BJ (cell line): ENCODE data around the gene EDDM3A. TPM values are rescaled to one million over a fixed set of nuclear protein-coding genes. Genes with fewer than 3 reads are reported as not detected.

Experiments used
- CTCF ChIA-PET: fragments of 350-600 bp; formaldehyde crosslinking; extraction: SDS; loops from one replicate; lab custom pipeline; 2021; ENCODE audit warnings: antibody characterized with exemption, inconsistent platforms; lab: Yijun Ruan, JAX
- POLR2A ChIA-PET: fragments of 300-600 bp; sonication (Branson Sonifier 250); formaldehyde crosslinking; extraction: SDS; loops from one replicate; lab custom pipeline; 2021; ENCODE audit warnings: antibody characterized with exemption; lab: Charles Lee
- DNase-seq: peaks from one replicate; pipeline ENCODE4 v3.0.0-alpha.2; 2011; ENCODE audit warnings: low read depth
- H3K27me3 ChIP-seq: 2 replicates; pipeline ENCODE4 v1.6.0; 2011; ENCODE audit warnings: low read length; ENCODE audit not compliant: control insufficient read depth, insufficient read depth
- H3K36me3 ChIP-seq: 2 replicates; pipeline ENCODE4 v1.5.1; 2011; ENCODE audit warnings: low read length; ENCODE audit not compliant: control insufficient read depth, insufficient read depth
- H3K4me3 ChIP-seq: 2 replicates; pipeline ENCODE4 v1.5.1; 2011; ENCODE audit warnings: low read depth, mild to moderate bottlenecking, control low read depth, low read length
- polyA plus RNA-seq: library from polyadenylated mRNA; depleted of rRNA; stranded (reverse); fragments of >200 nt; gene quantifications from 2 replicates; pipeline ENCODE4 v1.2.3, GENCODE V29; 2011
- TF ChIP-seq, protein P1 (sequence below): IDR thresholded peaks from 2 replicates; pipeline ENCODE4 v1.5.1; 2011; ENCODE audit warnings: low read depth, mild to moderate bottlenecking, control low read depth, inconsistent platforms, low read length, moderate library complexity; ENCODE audit not compliant: insufficient read depth

The EDDM3A gene
- polyA plus RNA-seq, 1 experiment, result not detected

DNA sequence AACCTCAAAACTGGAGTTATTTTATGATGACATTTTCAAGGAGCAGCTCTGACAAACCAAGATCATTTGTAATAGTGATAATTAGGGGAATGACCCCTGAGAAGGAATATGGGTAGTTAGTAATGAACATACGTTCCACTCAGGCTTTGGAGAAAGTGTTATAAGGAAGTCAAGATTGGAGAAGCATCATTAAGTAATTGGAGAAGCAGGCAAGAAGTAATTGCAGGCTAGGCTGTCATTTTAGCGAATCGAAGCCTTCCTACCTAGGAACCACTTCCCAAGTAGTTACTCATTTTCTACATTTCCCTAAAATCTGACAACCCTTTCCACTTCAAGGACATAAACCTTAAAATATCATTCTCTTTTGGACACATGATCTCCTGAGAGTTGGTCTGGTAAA lies 23.7 kb downstream of the EDDM3A start:
- ChIA-PET CTCF (no interaction called here), POLR2A (no interaction called here)
- Histone ChIP-seq H3K4me3 (no peak overlapping the region), H3K36me3 (no peaks in the 10 kb centered on the region), H3K27me3 (no peaks in the 10 kb centered on the region)
- DNase-seq, result no peak
- TF ChIP-seq, protein P1, sequence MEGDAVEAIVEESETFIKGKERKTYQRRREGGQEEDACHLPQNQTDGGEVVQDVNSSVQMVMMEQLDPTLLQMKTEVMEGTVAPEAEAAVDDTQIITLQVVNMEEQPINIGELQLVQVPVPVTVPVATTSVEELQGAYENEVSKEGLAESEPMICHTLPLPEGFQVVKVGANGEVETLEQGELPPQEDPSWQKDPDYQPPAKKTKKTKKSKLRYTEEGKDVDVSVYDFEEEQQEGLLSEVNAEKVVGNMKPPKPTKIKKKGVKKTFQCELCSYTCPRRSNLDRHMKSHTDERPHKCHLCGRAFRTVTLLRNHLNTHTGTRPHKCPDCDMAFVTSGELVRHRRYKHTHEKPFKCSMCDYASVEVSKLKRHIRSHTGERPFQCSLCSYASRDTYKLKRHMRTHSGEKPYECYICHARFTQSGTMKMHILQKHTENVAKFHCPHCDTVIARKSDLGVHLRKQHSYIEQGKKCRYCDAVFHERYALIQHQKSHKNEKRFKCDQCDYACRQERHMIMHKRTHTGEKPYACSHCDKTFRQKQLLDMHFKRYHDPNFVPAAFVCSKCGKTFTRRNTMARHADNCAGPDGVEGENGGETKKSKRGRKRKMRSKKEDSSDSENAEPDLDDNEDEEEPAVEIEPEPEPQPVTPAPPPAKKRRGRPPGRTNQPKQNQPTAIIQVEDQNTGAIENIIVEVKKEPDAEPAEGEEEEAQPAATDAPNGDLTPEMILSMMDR, result no peak

GRCh38 chr14:20772650-20773049 lies 27.0 kb downstream of the EDDM3A start:
- Histone ChIP-seq H3K4me3 (no peak overlapping the region), H3K36me3 (no peaks in the 10 kb centered on the region), H3K27me3 (no peaks in the 10 kb centered on the region)
- TF ChIP-seq, protein P1, result no peak
- ChIA-PET POLR2A (no interaction called here), CTCF (no interaction called here)
- no peak for DNase-seq

DNA sequence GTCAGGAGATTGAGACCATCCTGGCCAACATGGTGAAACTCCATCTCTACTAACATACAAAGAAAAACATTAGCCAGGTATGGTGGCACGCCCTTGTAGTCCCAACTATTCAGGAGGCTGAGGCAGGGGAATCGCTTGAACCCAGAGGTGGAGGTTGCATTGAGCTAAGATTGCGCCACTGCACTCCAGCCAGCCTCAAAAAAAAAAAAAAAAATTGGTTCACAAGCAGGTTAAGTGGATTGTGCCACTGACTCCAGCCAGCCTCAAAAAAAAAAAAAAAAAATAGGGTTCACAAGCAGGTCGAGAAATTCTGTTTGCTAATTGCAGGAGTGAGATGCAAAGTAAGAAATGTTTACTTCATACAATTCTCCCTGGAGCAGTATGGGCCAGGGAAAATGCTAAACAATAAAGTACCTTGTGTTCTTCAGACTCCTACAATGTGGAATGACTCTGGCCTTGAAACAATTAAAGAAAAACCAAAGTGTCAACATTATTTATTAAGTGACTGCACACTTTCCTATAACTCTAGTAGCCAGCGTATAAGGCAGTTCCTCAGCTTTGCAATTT lies 28.7 kb downstream of the EDDM3A start:
- TF ChIP-seq, protein P1, result no peak
- DNase-seq, result no peak
- ChIA-PET CTCF (no interaction called here), POLR2A (no interaction called here)
- no peaks in the 10 kb centered on the region for H3K36me3 ChIP-seq
- no peaks in the 10 kb centered on the region for H3K27me3 ChIP-seq
- H3K4me3 ChIP-seq, result no peak overlapping the region

DNA sequence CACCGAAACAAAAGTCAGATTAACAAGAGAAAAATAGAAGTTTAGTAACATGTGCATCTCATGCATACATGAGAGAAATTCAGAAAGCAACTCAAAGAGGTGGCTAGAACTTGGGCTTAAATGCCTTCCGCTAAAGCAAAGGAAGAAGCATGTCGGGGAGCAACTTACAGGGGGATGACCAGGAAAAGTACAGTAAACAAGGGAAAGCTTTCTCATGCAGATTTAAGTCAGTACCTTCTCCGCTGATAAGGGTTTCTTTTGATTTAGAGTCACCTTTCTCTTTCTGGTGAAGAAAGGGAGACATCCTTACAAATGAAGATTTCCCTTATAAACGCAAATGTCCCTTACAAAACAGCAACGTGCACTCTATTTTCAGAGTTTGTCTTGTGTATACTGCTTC lies 29.4 kb downstream of the EDDM3A start:
- TF ChIP-seq, protein P1, result no peak
- CTCF ChIA-PET, result no interaction called here
- POLR2A ChIA-PET, result no interaction called here
- no peaks in the 10 kb centered on the region for H3K27me3 ChIP-seq
- no peak overlapping the region for H3K4me3 ChIP-seq
- H3K36me3 ChIP-seq, result no peaks in the 10 kb centered on the region
- DNase-seq, result no peak

DNA sequence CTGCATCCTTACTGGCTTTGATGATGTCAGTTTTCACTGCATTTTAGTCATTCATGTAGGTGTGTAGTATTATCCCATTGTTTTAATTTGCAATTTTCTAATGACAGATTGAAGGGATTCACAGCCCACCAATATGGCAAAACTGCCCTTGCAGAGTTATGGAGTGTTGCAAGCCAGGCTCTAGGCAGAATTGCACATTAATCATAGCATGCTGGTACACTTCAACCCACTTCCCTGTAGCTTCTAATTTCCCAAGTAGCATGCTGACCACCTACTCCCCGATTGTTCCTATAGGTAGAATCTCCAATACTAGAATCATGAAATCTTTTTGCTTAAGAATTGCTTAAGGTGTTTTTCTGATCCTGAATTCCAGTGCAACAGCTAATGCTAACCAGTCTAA lies 30.2 kb downstream of the EDDM3A start:
- H3K36me3 ChIP-seq, result no peaks in the 10 kb centered on the region
- TF ChIP-seq, protein P1, result no peak
- no peaks in the 10 kb centered on the region for H3K27me3 ChIP-seq
- no peak for DNase-seq
- ChIA-PET POLR2A (no interaction called here), CTCF (no interaction called here)
- no peak overlapping the region for H3K4me3 ChIP-seq
